Muscle of leg (tissue), 11 donors: Measurements from ENCODE around the gene MRPS26. TPM values are rescaled to one million over a fixed set of nuclear protein-coding genes. Genes with fewer than 3 reads are reported as not detected.

Experiments
- DNase-seq: peaks from one replicate; pipeline ENCODE4 v3.0.0; 2013
- H3K27ac ChIP-seq: one replicate; pipeline ENCODE4 v1.5.1; 2013; ENCODE audit warnings: mild to moderate bottlenecking, low read length, control low read depth
- H3K27me3 ChIP-seq: one replicate; pipeline ENCODE4 v1.6.1; 2013; ENCODE audit warnings: low read length; ENCODE audit not compliant: control insufficient read depth, insufficient read depth
- H3K36me3 ChIP-seq: one replicate; pipeline ENCODE4 v1.6.1; 2013; ENCODE audit warnings: low read length; ENCODE audit not compliant: control insufficient read depth, insufficient read depth
- H3K4me1 ChIP-seq: one replicate; pipeline ENCODE4 v1.6.1; 2013; ENCODE audit warnings: low read length; ENCODE audit not compliant: control insufficient read depth, insufficient read depth
- H3K4me3 ChIP-seq: one replicate; pipeline ENCODE4 v1.5.1; 2013; ENCODE audit warnings: low read length, control low read depth
- H3K9me3 ChIP-seq: replicated peaks from 2 replicates; pipeline ENCODE4 v1.6.1; 2013; ENCODE audit warnings: low read depth, low read length; ENCODE audit not compliant: control insufficient read depth
- WGBS: methylation state at CpG from one replicate; pipeline ENCODE4 v1.1.5; 2013; ENCODE audit warnings: missing lambda C conversion rate; ENCODE audit not compliant: insufficient coverage; 5-methylcytosine and 5-hydroxymethylcytosine counted together
- polyA plus RNA-seq, 8 donors: library from polyadenylated mRNA; unstranded; fragments of 120-200 nt; gene quantifications; one replicate each; pipeline versions ENCODE4 v1.2.1 to v1.2.3, GENCODE V29; 2013; ENCODE audit warnings: inconsistent platforms in 1 of 8, low replicate concordance in 1 of 8; ENCODE audit not compliant: insufficient read length in 8 of 8, insufficient read depth in 1 of 8
- total RNA-seq: library from RNA; stranded (reverse); fragments of 120-200 nt; gene quantifications from one replicate; pipeline ENCODE4 v1.2.4, GENCODE V29; 2013

MRPS26 gene
- total and polyA plus RNA-seq, 9 donors = 37.3 to 47.2 (median 39.6) TPM

DNA sequence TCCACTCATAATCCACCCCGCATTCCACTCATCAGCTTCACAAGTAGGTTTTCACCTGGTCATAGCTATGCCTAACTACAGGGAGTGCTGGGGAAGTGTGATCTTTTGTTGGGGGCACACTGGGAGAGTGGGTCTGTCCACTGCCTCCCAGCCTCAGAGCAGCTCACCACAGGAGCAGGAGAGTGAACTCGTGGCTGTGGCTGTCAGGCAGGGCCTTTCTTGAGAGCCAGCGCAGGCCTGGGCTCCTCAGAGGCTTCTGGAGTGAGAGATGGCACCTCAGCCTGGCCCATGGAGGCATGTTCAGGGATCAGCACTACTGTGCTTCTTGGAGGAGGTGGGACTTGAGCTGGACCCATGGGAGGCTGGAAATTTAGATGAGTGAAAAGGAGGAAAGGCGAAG, 6.4 kb upstream of the MRPS26 start:
- DNase-seq = no peak
- H3K4me1 ChIP-seq = peaks cover 20% of the 10 kb centered on the region
- no peaks in the 10 kb centered on the region for H3K27me3 ChIP-seq
- H3K27ac ChIP-seq = no peak overlapping the region
- WGBS = 78% methylated on average over 2 of the region's 4 CpGs
- H3K9me3 ChIP-seq = no peaks in the 10 kb centered on the region
- no peak overlapping the region for H3K4me3 ChIP-seq
- peaks cover 59% of the 10 kb centered on the region for H3K36me3 ChIP-seq

DNA sequence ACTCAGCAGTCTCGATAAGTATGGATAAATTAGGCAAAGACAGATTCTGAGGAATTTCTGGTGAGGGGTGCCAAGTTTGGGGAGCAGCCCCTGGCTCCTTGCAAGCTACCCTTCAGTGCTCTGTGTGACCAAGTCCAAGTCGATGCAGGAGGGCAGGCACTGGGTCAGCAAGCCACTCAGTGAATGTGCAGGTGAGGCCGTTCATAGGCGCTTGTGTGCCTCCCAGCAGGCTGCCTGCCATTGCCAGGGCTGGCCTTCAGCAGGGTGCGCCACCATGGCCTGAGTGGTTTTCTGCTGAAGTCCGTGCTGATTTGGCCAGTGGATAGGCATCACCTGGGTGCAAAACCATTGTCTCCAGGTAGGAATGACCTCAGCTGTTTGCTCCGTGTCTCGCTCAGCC, 5.8 kb upstream of the MRPS26 start:
- peaks cover 54% of the 10 kb centered on the region for H3K36me3 ChIP-seq
- WGBS = 90% methylated on average over 6 of the region's 8 CpGs

DNA sequence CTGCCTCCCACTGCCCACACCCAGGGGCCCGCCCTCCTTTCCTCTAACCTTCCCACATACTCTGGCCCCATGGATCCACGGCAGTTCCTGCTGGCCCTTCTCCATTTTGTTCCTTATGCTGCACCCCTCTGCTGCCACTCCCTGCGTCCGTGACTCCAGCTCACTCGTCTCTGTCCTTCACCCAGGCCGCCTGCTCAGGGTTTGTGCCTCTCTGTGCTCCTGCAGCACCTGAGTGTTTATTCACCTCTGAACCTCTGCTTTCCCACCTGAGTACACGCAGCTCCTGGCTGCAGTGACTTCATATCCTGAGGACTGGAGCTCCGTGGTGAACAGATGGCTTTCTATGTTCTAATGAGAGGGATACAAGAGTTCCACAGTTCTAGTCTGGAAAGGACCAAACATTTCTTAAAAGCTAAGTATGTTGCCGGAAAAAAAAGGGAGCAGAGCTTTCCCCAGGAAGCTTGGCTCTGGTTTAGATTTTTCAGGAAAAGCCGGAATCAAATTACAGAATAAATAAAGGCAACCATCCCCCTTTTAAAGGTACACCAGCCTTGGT, 3.9 kb upstream of the MRPS26 start:
- peak overlapping the region; percentile 86 for H3K27ac ChIP-seq
- no peak overlapping the region for H3K4me3 ChIP-seq
- H3K36me3 ChIP-seq = peaks cover 36% of the 10 kb centered on the region
- 29% methylated on average over 8 of the region's 10 CpGs for WGBS
- no peaks in the 10 kb centered on the region for H3K27me3 ChIP-seq
- H3K4me1 ChIP-seq = peaks cover 31% of the 10 kb centered on the region
- no peaks in the 10 kb centered on the region for H3K9me3 ChIP-seq
- peak; percentile 81 for DNase-seq

More for the DNA sequence above, 5.8 kb upstream of the MRPS26 start:
- Histone ChIP-seq H3K9me3 (no peaks in the 10 kb centered on the region), H3K4me1 (peaks cover 23% of the 10 kb centered on the region), H3K27ac (no peak overlapping the region), H3K4me3 (no peak overlapping the region), H3K27me3 (no peaks in the 10 kb centered on the region)
- no peak for DNase-seq

DNA sequence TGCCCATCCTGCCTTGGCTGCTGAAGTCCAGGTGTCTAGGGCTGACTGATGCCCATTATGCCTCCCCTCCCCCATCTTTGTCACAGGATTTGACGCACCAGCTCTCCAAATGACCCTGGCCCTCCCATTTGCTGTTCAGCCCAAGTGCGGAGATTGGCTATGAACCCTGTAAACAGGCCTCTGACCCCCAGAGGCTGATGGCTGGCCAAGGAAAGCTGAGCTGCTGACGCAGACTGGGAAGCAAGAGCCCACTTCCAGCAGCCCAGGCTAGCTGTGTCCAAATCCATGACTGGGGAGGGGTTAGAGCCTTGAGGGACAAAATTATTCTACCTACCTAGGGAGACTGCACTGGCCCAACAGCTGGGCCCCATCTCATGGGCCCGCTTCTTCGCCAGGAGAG, 3.2 kb upstream of the MRPS26 start:
- Histone ChIP-seq H3K36me3 (peaks cover 33% of the 10 kb centered on the region), H3K27me3 (no peaks in the 10 kb centered on the region), H3K4me3 (no peak overlapping the region), H3K27ac (peak overlapping the region; percentile 86), H3K4me1 (peaks cover 38% of the 10 kb centered on the region), H3K9me3 (no peaks in the 10 kb centered on the region)
- 60% methylated on average over 1 of the region's 5 CpGs for WGBS
- peak; percentile 87 for DNase-seq

DNA sequence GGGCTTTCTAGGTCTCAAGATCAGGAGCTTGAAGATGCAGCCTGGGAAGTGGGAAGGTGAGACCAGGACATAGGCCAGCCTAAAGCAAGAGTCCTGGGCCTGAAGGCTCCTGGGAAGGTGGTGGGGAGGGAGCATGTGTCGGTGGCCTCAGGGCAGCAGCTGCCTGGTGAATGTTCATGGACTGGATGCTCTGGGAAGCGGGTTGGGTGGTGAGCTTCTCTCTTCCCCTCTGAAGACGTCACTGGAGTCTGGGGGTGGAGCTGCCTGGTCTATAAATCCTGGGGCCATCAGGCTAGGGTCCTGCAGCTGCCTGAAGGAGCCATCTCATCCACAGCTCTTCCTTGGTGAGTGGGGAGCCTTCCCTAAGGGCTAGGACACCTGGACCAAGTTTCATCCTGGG, 2.5 kb upstream of the MRPS26 start, which contains the start of gene GNRH2:
TSS of gene GNRH2 (plus strand) at position 301 of the 400 bp plus-strand sequence. CDS start 793 bp downstream, outside the sequence.
- Histone ChIP-seq H3K27me3 (no peaks in the 10 kb centered on the region), H3K4me1 (peaks cover 41% of the 10 kb centered on the region), H3K4me3 (no peak within 1 kb of the TSS), H3K36me3 (peaks cover 35% of the 10 kb centered on the region), H3K9me3 (no peaks in the 10 kb centered on the region), H3K27ac (peak within 1 kb of the TSS; percentile 86)
- no peak for DNase-seq
- WGBS = 59% methylated on average over 2 of the region's 3 CpGs

DNA sequence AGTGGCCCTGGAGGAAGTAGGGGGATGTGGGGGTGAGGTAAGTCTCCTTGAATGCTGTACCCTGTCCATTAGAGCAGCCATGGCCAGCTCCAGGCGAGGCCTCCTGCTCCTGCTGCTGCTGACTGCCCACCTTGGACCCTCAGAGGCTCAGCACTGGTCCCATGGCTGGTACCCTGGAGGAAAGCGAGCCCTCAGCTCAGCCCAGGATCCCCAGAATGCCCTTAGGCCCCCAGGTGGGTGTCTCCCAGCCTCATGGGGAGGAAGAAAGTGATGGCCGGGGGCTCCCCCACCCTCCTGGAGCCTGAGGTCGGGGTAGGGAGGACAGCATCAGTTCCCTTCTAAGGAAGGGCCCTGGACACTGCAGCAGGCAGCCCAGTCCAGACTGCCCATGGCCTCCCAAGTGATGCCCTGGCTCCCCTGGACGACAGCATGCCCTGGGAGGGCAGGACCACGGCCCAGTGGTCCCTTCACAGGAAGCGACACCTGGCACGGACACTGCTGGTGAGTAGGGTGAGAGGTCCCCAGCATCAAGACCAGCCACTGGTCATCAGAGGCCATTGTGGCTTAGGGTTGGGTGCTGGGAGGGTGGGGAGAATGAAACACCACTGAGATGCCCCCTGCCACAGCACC, 1.4 kb upstream of the MRPS26 start:
- Histone ChIP-seq H3K4me1 (peaks cover 41% of the 10 kb centered on the region), H3K36me3 (peaks cover 34% of the 10 kb centered on the region), H3K27ac (peak overlapping the region; percentile 91), H3K9me3 (no peaks in the 10 kb centered on the region), H3K4me3 (no peak overlapping the region), H3K27me3 (no peaks in the 10 kb centered on the region)
- WGBS = 90% methylated on average over 4 of the region's 8 CpGs
- DNase-seq = no peak

DNA sequence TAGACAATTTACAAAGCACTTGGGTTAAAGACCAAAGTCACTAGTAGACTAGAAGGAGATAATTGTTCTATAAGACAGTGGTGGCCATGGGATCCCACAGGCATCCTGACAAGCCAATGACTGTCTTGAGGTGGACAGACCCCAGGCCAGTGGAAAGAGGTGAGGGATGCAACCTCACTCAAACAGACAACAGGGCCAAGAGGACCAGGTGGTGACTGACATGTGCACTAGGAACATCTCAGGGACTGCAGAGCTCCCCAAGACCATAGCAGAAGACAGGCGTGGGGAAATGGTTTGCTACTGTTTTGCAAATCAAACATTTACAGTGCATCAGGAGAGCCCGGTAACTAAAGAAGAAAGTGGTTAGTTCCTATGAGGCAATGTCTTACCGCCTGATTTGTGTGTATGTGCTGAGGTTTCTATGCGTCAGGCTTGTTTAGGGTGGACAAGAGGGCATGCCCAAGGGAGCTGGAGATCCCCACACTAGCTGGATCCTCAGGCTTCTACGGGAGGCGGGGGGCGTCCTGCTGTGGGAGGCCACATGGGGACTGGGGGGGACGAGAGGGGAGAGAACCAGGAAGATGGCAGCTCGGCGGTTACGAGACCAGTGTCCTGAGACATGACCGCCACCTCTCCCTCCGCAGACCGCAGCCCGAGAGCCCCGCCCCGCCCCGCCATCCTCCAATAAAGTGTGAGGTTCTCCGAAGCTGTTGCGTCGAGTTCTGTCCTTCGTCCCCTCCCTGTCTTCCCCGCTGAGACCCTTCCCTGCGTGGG, 623 bp upstream of the MRPS26 start:
- Histone ChIP-seq H3K9me3 (no peaks in the 10 kb centered on the region), H3K36me3 (peaks cover 33% of the 10 kb centered on the region), H3K27ac (peak overlapping the region; percentile 91), H3K27me3 (no peaks in the 10 kb centered on the region), H3K4me1 (peaks cover 41% of the 10 kb centered on the region), H3K4me3 (peak overlapping the region; percentile 85)
- no peak for DNase-seq
- WGBS = under 1% methylated on average over 23 of the region's 24 CpGs

DNA sequence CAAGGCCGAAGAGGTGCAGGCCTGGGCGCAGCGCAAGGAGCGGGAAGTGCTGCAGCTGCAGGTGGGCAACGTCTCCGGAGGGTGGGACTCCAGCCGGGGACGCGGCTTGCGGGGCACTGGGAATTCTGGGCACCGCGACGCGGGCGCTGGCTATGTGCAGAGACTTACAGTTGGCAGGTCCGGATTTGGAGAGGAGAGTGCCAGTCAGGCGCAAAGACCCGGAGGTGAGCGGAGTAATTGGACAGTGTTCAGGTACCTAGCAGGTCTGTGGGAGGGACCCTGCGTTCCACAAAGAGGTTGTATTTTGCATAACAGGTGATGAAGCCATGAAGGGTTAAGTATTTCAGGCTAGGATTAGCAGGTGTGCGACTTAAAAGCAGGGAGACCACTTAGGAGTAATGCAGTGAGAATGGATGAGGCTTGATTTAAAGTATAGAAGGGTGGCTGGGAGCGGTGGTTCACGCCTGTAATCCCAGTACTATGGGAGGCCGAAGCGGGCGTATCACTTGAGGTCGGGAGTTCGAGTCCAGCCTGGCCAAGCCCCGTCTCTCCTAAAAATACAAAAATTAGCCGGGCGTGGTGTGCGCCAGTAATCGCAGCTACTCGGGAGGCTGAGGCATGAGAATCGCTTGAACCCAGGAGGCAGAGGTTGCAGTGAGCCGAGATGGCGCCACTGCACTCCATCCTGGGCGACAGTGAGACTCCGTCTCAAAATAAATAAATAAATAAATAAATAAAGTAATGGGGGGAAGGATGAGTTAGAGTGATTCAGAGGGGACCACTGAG, 1.0 kb downstream of the MRPS26 start:
- Histone ChIP-seq H3K36me3 (peaks cover 31% of the 10 kb centered on the region), H3K4me1 (peaks cover 37% of the 10 kb centered on the region), H3K4me3 (peak overlapping the region; percentile 85), H3K27ac (peak overlapping the region; percentile 35), H3K27me3 (no peaks in the 10 kb centered on the region), H3K9me3 (no peaks in the 10 kb centered on the region)
- DNase-seq = no peak
- WGBS = 30% methylated on average over 33 of the region's 39 CpGs

DNA sequence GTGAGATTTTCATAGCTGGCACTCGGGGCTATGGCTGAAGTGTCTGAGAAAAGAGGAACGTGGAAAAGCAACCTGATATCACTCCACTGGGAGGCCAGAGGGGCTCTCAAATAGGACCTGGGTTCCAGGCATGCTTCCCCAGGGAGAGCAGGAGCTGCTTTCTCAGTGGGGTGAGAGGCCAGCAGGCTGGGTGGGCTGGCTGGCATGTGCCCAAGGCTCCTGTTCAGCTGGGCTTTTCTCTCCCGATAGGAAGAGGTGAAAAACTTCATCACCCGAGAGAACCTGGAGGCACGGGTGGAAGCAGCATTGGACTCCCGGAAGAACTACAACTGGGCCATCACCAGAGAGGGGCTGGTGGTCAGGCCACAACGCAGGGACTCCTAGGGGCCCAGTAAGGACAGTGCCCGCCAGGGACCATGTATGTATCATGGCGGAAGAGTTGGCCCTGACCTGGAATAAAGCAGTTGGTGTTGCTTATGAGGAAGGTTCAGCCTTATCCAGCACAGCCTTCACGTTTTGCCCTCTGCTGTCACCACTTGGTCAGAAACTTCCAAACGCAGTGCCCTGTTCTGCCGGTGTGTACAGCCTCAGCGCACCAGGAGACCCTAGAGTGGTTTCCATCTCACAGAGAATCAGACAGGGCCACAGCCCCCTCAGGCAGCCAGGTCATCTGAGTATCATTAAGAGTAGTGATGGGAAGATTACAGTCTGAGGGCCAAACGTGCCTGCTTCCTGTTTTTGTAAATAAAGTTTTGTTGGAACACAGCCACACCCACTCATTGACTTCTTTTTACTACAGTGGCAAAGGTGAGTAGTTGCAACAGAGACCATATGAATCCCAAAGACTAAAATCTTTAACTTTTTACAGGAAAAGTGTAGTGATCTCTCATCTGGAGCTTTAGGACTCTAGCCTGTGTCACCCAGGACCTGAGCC, 1.9 kb downstream of the MRPS26 start:
- H3K36me3 ChIP-seq = peaks cover 31% of the 10 kb centered on the region
- H3K27ac ChIP-seq = no peak overlapping the region
- DNase-seq = no peak
- WGBS = 82% methylated on average over 8 of the region's 14 CpGs
- H3K4me3 ChIP-seq = no peak overlapping the region
- H3K27me3 ChIP-seq = no peaks in the 10 kb centered on the region
- peaks cover 30% of the 10 kb centered on the region for H3K4me1 ChIP-seq
- no peaks in the 10 kb centered on the region for H3K9me3 ChIP-seq
